Measurements from ENCODE around the gene LRRC4C.

Gene LRRC4C

GRCh38 chr11:41333357-41333756 lies 126.1 kb downstream of the LRRC4C start:
- DNase-seq (ENCODE audit: low read depth in 2 of 3, low spot score in 1 of 3): no peak

- no peak for DNase-seq (ENCODE audit: low read depth in 2 of 3, low spot score in 1 of 3)
Measured at GRCh38 chr11:41328324-41328723, 131.1 kb downstream of the LRRC4C start.

GRCh38 chr11:41323446-41323845 lies 136.0 kb downstream of the LRRC4C start:
- no peak for DNase-seq (ENCODE audit: low read depth in 2 of 3, low spot score in 1 of 3)

GRCh38 chr11:41320653-41321052 lies 138.8 kb downstream of the LRRC4C start:
- no peak for DNase-seq (ENCODE audit: low read depth in 2 of 3, low spot score in 1 of 3)

- no peak for DNase-seq (ENCODE audit: low read depth in 2 of 3, low spot score in 1 of 3)
Measured at GRCh38 chr11:41320238-41320637, 139.2 kb downstream of the LRRC4C start.

GRCh38 chr11:41319434-41319833 lies 140.0 kb downstream of the LRRC4C start:
- DNase-seq (ENCODE audit: low read depth in 2 of 3, low spot score in 1 of 3): no peak

- no peak for DNase-seq (ENCODE audit: low read depth in 2 of 3, low spot score in 1 of 3)
Measured at GRCh38 chr11:41316751-41317150, 142.7 kb downstream of the LRRC4C start.

- DNase-seq (ENCODE audit: low read depth in 2 of 3, low spot score in 1 of 3): no peak
Measured at GRCh38 chr11:41313226-41313625, 146.2 kb downstream of the LRRC4C start.

GRCh38 chr11:41309716-41310115 lies 149.7 kb downstream of the LRRC4C start:
- no peak for DNase-seq (ENCODE audit: low read depth in 2 of 3, low spot score in 1 of 3)

GRCh38 chr11:41309111-41309522 lies 150.3 kb downstream of the LRRC4C start:
- DNase-seq (ENCODE audit: low read depth in 2 of 3, low spot score in 1 of 3): no peak

- DNase-seq (ENCODE audit: low read depth in 2 of 3, low spot score in 1 of 3): no peak
Measured at GRCh38 chr11:41308286-41308685, 151.2 kb downstream of the LRRC4C start.

GRCh38 chr11:41307296-41308080 lies 152.0 kb downstream of the LRRC4C start:
- DNase-seq (ENCODE audit: low read depth in 2 of 3, low spot score in 1 of 3): no peak

- DNase-seq (ENCODE audit: low read depth in 2 of 3, low spot score in 1 of 3): no peak
Measured at GRCh38 chr11:41306431-41306830, 153.0 kb downstream of the LRRC4C start.

- no peak for DNase-seq (ENCODE audit: low read depth in 2 of 3, low spot score in 1 of 3)
Measured at GRCh38 chr11:41301023-41301422, 158.4 kb downstream of the LRRC4C start.

GRCh38 chr11:41289408-41289807 lies 170.0 kb downstream of the LRRC4C start:
- no peak for DNase-seq (ENCODE audit: low read depth in 2 of 3, low spot score in 1 of 3)

- DNase-seq (ENCODE audit: low read depth in 2 of 3, low spot score in 1 of 3): no peak
Measured at GRCh38 chr11:41286751-41287150, 172.7 kb downstream of the LRRC4C start.

GRCh38 chr11:41284354-41284753 lies 175.1 kb downstream of the LRRC4C start:
- no peak for DNase-seq (ENCODE audit: low read depth in 2 of 3, low spot score in 1 of 3)

- no peak for DNase-seq (ENCODE audit: low read depth in 2 of 3, low spot score in 1 of 3)
Measured at GRCh38 chr11:41283191-41283930, 176.1 kb downstream of the LRRC4C start.

GRCh38 chr11:41282395-41282794 lies 177.1 kb downstream of the LRRC4C start:
- DNase-seq (ENCODE audit: low read depth in 2 of 3, low spot score in 1 of 3): no peak

- no peak for DNase-seq (ENCODE audit: low read depth in 2 of 3, low spot score in 1 of 3)
Measured at GRCh38 chr11:41281131-41281742, 178.2 kb downstream of the LRRC4C start.

- no peak for DNase-seq (ENCODE audit: low read depth in 2 of 3, low spot score in 1 of 3)
Measured at GRCh38 chr11:41274831-41275230, 184.6 kb downstream of the LRRC4C start.

GRCh38 chr11:41273908-41274307 lies 185.5 kb downstream of the LRRC4C start:
- no peak for DNase-seq (ENCODE audit: low read depth in 2 of 3, low spot score in 1 of 3)
